Lung (tissue), 16 donors: ENCODE measurements around the gene MTA2. TPM values are rescaled to one million over a fixed set of nuclear protein-coding genes. Genes with fewer than 3 reads are reported as not detected.
A peak's percentile ranks its signal among the peaks of the same experiment; 100 is the strongest.
"Not testable (repeated sequence)": the region's sequence is repeated elsewhere in the genome, so short reads cannot be mapped to it uniquely, and the experiment has no call there.

Experiments used
- ATAC-seq: fragments of 200-7000 bp; cut with Tn5 transposase; one replicate; pipeline ENCODE4 v1.9.1; 2020; ENCODE audit warnings: moderate number of reproducible peaks; ENCODE audit not compliant: insufficient read depth, low FRiP score
- DNase-seq, 3 donors: peaks; one replicate each; pipeline ENCODE4 v3.0.0-alpha.2; 2013 to 2017
- H3K27ac ChIP-seq, 2 donors: one replicate each; pipeline ENCODE4 v1.5.1; 2013; ENCODE audit warnings: mild to moderate bottlenecking in 2 of 2, moderate library complexity in 2 of 2, control low read depth in 1 of 2, inconsistent platforms in 1 of 2, low read depth in 1 of 2, low read length in 1 of 2
- H3K27me3 ChIP-seq, 3 donors: one replicate each; pipeline ENCODE4 v1.5.1; 2013; ENCODE audit warnings: low read length in 2 of 3; ENCODE audit not compliant: control insufficient read depth in 3 of 3, insufficient read depth in 3 of 3
- H3K36me3 ChIP-seq, 4 donors: one replicate each; pipeline ENCODE4 v1.5.1; 2013; ENCODE audit warnings: low read length in 4 of 4, mild to moderate bottlenecking in 1 of 4, moderate library complexity in 1 of 4; ENCODE audit not compliant: control insufficient read depth in 4 of 4, insufficient read depth in 4 of 4
- H3K4me1 ChIP-seq, 5 donors: one replicate each; pipeline ENCODE4 v1.5.1; 2013; ENCODE audit warnings: low read length in 5 of 5, mild to moderate bottlenecking in 2 of 5, moderate library complexity in 1 of 5; ENCODE audit not compliant: control insufficient read depth in 5 of 5, insufficient read depth in 5 of 5
- H3K4me3 ChIP-seq: one replicate; pipeline ENCODE4 v1.5.1; 2013; ENCODE audit warnings: mild to moderate bottlenecking, control low read depth, moderate library complexity
- H3K9ac ChIP-seq, 2 donors: one replicate each; pipeline ENCODE4 v1.5.1; 2013; ENCODE audit warnings: low read length in 2 of 2, control low read depth in 1 of 2; ENCODE audit not compliant: insufficient read depth in 1 of 2
- H3K9me3 ChIP-seq, 4 donors: one replicate each; pipeline ENCODE4 v1.5.1; 2013; ENCODE audit warnings: low read length in 3 of 4, mild to moderate bottlenecking in 1 of 4, moderate library complexity in 1 of 4; ENCODE audit not compliant: control insufficient read depth in 4 of 4, insufficient read depth in 3 of 4
- CTCF ChIP-seq: IDR thresholded peaks from 2 replicates; pipeline ENCODE4 v1.5.1; 2012; ENCODE audit warnings: mild to moderate bottlenecking; ENCODE audit errors: control extremely low read depth, extremely low read depth
- whole genome bisulfite sequencing, 2 donors: extraction: QIAGEN DNeasy Blood & Tissue Kit; methylation state at CpG; one replicate each; pipeline ENCODE4 v1.1.7; 2013; 5-methylcytosine and 5-hydroxymethylcytosine counted together
- long read RNA-seq, 5 donors: transcript quantifications; one replicate each; lab custom pipeline, GENCODE V29; 2026
- polyA plus RNA-seq, 2 donors: library from polyadenylated mRNA; stranded (reverse); fragments of 200-250 nt; gene quantifications; one replicate each; pipeline ENCODE4 v1.2.1, GENCODE V29; 2013
- total RNA-seq, 2 donors: library from RNA; depleted of rRNA in 1 of 2; stranded (reverse); fragments of >200 nt in 1 of 2; gene quantifications; one replicate each; pipeline ENCODE4 v1.2.1, GENCODE V29; 2014 to 2021
- donor health status: control.
- donor health status: control.
- donor health status: Bipolar disorder and iron deficiency.
- donor health status: healthy.
- donor health status: DM: yes; HTN: yes; CAD: no.

MTA2 gene
- total RNA-seq: 10 to 100 TPM; 53.7 to 74.4 TPM
- polyA plus RNA-seq: 10 to 100 TPM; 57.0 to 62.2 TPM
- long read RNA-seq, donor 1, partial matches to known transcripts: 25 of 27 reads
- long read RNA-seq, donor 1, other reads (novel, unspliced or antisense): 0 of 27 reads
- long read RNA-seq, donor 2, partial matches to known transcripts: 0 of 1 reads
- long read RNA-seq, donor 2, other reads (novel, unspliced or antisense): 0 of 1 reads
- long read RNA-seq, donor 3, partial matches to known transcripts: 7 of 10 reads
- long read RNA-seq, donor 3, other reads (novel, unspliced or antisense): 0 of 10 reads
- long read RNA-seq, donor 4, partial matches to known transcripts: 7 of 8 reads
- long read RNA-seq, donor 4, other reads (novel, unspliced or antisense): 0 of 8 reads
- long read RNA-seq, donor 5, partial matches to known transcripts: 15 of 16 reads
- long read RNA-seq, donor 5, other reads (novel, unspliced or antisense): 0 of 16 reads

- Histone ChIP-seq H3K9ac (peak within 1 kb of the TSS; percentile 53 to 90), H3K27me3 (no peaks in the 10 kb centered on the region), H3K36me3 (peaks cover 12 to 38% (median 31%) of the 10 kb centered on the region in 4 donors), H3K27ac (peak within 1 kb of the TSS; percentile 92 to 96), H3K4me3 (peak within 1 kb of the TSS; percentile 88), H3K4me1 (peaks cover 8 to 36% (median 12%) of the 10 kb centered on the region in 5 donors), H3K9me3 (no peaks in the 10 kb centered on the region)
- ATAC-seq: peak; percentile 92
- DNase-seq: peak; percentile 99
- whole genome bisulfite sequencing, 2 donors: 0% methylated on average over 67 to 83 of the region's 83 CpGs
- TF ChIP-seq CTCF: no peak
These were observed at the start of gene MTA2 for GRCh38 chr11:62601372-62602140. TSS of gene MTA2 (minus strand) at chr11:62601865. CDS start at chr11:62601450, 415 bp downstream.

- H3K4me3 ChIP-seq, H3K27me3 ChIP-seq, H3K27ac ChIP-seq, ATAC-seq, H3K9ac ChIP-seq, DNase-seq, H3K9me3 ChIP-seq: not testable (repeated sequence)
- WGBS, 2 donors: 94 to 97% methylated on average over 12 of the region's 12 CpGs
- H3K4me1 ChIP-seq: peaks cover 0 to 25% (median 6%) of the 10 kb centered on the region in 5 donors
- H3K36me3 ChIP-seq: peaks cover 0 to 20% (median 16%) of the 10 kb centered on the region in 4 donors
These were observed 48.6 kb upstream of the MTA2 start for GRCh38 chr11:62650283-62650682.

- Histone ChIP-seq H3K4me3 (no peak overlapping the region), H3K9ac (no peak overlapping the region), H3K4me1 (peaks cover 0 to 25% (median 6%) of the 10 kb centered on the region in 5 donors), H3K9me3 (no peaks in the 10 kb centered on the region), H3K27ac (no peak overlapping the region), H3K36me3 (peaks cover 0 to 21% (median 16%) of the 10 kb centered on the region in 4 donors), H3K27me3 (no peaks in the 10 kb centered on the region)
- DNase-seq: no peak
- ATAC-seq: no peak
- TF ChIP-seq CTCF: no peak
- WGBS, 2 donors: 90 to 93% methylated on average over 11 of the region's 11 CpGs
These were observed 47.8 kb upstream of the MTA2 start for GRCh38 chr11:62649486-62649885.

- H3K27ac ChIP-seq: no peak overlapping the region
- TF ChIP-seq CTCF: no peak
- H3K9ac ChIP-seq: no peak overlapping the region
- H3K4me1 ChIP-seq: peaks cover 0 to 25% (median 6%) of the 10 kb centered on the region in 5 donors
- ATAC-seq (no peak), DNase-seq (no peak)
- no peak overlapping the region for H3K4me3 ChIP-seq
- H3K27me3 ChIP-seq: no peaks in the 10 kb centered on the region
- WGBS, 2 donors: 94 to 96% methylated on average over 11 of the region's 11 CpGs
- H3K36me3 ChIP-seq: peaks cover 0 to 24% (median 18%) of the 10 kb centered on the region in 4 donors
- no peaks in the 10 kb centered on the region for H3K9me3 ChIP-seq
These were observed 47.3 kb upstream of the MTA2 start for GRCh38 chr11:62648967-62649364.
